Measurements from ENCODE around the gene SLAMF6.
A peak's percentile ranks its signal among the peaks of the same experiment; 100 is the strongest.
"Not testable (repeated sequence)": the region's sequence is repeated elsewhere in the genome, so short reads cannot be mapped to it uniquely, and the experiment has no call there.

The SLAMF6 gene

GRCh38 chr1:160515908-160516307 lies 7.1 kb downstream of the SLAMF6 start:
- not testable (repeated sequence) for DNase-seq

DNA sequence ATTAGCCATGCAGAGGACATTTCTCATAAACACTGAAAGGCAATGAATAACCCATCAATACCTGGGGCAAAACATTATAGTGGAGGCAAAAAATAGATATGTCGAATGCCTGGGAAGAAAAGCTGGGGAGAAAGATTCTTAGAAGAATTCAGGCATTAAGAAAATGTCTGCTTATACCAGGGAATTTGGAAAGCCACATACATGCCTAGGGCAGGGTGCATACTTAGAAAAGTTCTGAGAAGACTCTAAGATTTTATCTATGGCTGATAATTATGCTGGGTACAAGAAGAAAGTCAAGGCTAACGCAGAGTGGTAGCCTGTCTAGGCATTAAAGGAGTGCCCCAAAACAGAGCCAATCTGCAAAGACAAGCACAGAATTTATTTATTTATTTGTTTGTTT lies 18.4 kb downstream of the SLAMF6 start:
- DNase-seq: no peak

DNA sequence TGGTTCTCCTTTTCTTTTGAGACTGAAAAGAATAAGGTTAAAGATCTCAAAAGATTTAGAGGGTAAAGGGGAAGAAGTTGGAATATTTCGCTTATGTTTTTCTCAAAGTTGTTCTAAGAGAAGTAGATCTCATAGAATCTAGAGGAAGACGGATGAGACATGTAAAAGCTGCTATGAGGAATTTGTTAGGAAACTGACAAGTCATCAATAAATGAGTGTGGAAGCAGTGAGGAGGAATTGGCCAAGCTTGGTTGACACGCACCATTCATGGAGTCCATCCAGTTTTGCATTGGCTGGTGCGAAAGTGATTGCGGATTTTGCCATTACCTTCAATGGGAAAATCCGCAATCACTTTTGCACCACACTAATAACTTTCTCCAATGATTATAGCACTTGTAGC lies 20.0 kb downstream of the SLAMF6 start:
- no peak for DNase-seq

DNA sequence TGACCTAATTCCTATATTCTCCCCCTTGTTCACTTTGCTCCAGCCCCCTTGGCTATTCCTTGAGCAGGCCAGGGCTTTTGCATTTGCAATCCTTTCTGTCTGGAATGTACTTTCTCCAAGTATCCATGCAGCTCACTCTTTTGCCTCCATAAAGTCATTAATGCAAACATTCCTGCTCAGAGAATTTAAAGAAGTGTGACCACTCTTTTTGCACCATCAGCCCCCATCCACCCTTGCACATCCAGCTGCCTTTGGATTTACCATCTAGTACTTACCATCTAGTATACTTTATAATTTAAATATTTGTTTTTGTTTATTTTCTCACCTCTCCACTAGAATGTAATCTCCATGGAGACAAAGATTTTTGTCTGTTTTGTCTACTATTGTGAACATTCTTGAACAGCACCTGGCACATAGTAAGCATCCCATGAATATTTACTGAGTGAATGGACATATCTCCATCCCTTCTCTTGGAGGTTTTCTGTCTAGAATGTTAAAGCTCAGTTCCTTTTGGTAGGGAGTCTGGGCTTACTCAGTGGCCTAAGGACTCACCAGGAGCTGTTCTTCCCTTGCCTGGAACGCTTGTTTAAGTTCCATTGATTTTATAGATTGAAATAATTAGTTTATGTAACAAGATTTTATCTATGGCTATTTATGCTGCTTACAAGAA lies 22.6 kb downstream of the SLAMF6 start:
- no peak for DNase-seq

DNA sequence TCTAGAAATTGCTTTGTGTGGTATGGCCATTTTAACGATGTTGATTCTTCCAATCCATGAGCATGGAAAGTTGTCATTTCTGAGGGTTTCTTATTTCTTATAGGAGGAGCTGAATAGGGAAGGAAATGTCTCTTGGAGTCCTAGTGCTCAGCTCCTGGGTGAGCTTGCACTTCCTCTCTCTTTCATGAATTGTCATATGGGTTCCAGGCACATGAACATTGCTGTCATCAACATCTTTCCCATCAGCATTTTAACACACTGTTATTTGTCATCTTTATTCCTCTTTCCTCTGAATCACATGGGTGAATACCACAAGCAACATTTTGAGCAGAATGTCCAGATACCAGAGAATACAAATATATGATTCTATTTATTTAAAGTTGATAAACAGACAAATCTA lies 23.4 kb downstream of the SLAMF6 start:
- peak in 1 of 58 donors; percentile 3 for DNase-seq

DNA sequence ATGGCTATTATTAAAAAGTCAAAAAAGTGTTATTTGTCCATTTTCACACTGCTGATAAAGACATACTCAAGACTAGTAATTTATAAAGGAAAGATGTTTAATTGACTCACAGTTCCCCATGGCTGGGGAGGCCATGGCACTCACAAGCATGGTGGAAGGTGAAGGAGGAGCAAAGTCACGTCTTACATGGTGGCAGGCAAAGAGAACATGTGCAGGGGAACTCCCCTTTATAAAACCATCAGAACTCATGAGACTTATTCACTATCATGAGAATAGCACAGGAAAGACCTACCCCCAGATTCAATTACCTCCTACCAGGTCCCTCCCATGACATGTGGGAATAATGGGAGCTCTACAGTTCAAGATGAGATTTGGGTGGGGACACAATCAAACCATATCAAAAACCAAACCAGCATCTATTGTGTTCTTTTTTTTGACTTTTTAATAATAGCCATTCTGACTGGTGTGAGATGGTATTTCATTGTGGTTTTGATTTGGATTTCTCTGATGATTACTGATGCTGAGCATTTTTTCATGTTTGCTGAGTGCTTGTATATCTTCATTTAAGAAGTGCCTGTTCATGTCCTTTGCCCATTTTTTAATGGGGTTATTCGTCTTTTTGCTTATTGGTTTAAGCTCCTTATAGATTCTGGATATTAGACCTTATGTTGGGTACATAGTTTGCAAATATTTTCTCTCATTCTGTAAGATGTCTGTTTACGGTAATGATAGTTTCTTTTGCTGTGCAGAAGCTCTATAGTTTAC lies 24.6 kb downstream of the SLAMF6 start:
- DNase-seq: not testable (repeated sequence)

DNA sequence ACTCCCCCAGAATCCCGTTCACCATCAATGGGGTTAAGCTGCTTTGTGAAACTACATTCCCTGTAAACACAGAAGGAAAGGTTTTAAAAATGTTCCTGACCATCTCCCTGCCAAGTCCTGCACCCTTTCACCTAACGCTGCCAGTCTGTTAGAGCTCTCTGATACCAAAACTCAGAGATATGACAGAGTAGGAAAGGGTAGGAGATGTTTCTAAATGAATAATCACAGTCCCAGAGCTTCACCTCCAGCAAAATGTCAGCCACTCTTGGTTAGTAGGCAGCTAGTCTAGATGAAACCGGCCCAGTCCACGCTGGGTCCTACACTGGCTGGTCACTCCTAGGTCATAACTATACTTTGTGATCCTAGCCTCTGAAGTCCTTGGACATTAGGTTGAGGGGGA lies 26.7 kb downstream of the SLAMF6 start:
- no peak for DNase-seq

DNA sequence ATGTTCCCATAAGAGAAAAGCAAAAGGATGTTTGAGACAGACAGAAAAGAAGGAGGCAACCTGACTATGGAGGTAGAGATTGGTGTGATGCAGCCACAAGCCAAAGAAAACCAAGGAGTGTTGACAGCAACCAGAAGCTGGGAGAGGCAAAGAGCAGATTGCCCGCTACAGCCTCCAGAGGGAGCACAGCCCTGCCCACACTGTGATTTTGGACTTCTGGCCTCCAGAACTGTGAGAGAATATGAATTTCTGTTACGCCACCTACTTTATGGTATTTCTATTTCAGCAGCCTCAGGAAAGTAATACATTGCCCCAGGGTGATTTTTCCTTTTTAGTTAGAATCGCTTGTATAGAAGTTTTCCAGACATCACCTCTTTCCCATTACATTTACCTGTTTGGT lies 28.4 kb downstream of the SLAMF6 start:
- DNase-seq: no peak

- DNase-seq: no peak
Observed at GRCh38 chr1:160492617-160493016, 30.4 kb downstream of the SLAMF6 start.

DNA sequence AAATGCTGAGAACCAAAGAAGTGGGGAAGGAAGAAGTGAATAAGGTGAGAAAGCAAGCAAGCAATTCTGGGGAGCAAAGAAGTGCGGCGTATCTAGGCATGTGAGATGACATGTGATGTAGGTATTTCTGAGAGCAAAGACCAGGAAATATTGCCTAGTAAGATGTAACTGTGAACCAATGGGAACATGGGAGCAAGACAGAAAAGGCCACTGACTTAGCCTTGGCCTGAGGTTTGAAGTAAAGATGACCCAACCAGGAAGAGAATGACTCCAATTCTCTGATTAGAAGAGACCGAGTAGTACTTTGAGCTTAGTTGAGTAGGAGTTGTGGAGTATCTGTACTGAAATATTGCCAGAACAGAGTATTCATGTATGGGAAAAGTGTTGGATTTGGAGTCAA lies 31.1 kb downstream of the SLAMF6 start:
- DNase-seq: no peak

DNA sequence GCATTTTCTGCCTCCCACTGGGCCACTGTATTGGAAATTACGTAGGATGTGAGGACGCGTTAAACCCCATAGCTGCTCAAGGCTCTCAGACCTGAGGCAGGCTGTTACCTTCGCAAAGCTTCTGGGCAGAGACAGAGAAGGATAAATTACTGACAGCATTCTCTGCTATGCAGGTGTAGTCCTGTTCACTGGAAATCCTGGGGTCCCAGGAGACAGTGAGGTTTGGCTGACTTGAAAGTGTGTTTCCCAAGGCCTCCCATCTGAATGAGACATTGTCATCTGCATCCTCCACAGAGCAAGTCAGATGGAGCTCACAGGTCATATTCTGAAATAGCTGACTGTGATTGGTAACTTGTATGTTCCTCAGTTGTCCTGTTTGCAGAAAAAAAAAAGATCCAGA lies 32.0 kb downstream of the SLAMF6 start:
- no peak for DNase-seq

DNA sequence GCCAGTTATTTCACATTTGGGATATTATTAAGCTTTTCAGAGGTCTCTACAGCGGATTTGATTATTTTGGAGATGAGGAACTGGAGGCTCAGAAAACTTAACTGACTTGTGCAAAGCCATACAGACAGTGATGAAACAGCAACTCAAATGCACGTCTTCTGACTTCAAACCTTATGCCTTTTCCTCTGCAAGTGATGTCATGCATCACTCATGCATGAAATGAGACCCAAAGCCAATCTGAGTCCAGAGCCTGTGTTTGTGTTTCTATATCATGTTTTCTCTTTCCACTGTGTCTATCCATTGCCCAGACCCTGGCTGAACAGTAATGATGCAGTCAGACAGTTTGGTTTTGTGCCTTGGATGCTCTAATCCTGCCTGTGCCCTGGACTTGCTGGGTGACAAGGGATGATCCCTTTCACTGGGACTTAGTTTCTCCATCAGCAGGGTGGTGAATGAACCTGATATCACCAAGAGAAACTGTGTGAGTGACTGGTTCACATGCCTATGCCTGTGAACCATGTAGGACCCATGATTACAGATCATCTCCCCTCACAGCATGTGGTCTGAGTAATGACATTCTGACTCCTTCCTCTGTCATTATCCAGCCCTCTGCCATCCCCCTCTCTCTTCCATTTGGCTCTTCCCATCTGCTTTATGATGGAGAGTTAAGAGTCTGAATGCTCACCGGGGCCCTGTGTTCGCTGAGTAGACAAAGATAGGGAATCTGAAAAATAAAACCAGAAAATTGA lies 33.4 kb downstream of the SLAMF6 start:
- no peak for DNase-seq

GRCh38 chr1:160488347-160489058 lies 34.6 kb downstream of the SLAMF6 start:
- DNase-seq: no peak

DNA sequence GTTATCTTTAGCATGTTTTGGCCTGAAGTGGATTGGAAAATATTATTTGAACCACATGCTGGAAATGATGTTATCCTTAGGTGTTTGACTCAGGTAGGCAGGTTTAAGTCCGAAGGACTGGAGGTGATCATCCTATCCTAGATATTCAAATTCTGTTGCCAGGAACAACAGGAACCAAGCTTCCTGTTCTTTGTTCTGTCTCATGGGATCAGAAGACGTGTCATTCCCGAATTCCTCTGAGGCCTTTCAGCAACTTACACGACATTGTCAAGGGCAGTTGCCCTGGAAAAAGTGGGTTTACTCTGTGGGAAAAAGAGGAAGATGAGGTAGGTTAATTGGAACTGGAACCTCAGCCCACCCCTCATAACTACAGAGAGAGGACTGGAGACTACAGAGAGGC lies 36.6 kb downstream of the SLAMF6 start:
- DNase-seq: no peak

- DNase-seq: no peak
Observed at GRCh38 chr1:160483505-160484185, 39.4 kb downstream of the SLAMF6 start.

- no peak for DNase-seq
Observed at GRCh38 chr1:160481979-160482596, 41.0 kb downstream of the SLAMF6 start.

DNA sequence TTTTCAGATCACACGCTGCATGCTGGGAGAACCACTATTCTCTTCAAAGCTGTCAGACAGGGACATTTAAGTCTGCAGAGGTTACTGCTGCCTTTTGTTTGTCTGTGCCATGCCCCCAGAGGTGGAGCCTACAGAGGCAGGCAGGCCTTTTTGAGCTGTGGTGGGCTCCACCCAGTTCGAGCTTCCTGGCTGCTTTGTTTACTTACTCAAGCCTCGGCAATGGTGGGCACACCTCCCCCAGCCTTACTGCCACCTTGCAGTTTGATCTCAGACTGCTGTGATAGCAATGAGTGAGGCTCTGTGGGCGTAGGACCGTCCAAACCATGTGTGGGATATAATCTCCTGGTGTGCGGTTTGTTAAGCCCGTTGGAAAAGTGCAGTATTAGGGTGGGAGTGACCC lies 42.3 kb downstream of the SLAMF6 start:
- DNase-seq: not testable (repeated sequence)

DNA sequence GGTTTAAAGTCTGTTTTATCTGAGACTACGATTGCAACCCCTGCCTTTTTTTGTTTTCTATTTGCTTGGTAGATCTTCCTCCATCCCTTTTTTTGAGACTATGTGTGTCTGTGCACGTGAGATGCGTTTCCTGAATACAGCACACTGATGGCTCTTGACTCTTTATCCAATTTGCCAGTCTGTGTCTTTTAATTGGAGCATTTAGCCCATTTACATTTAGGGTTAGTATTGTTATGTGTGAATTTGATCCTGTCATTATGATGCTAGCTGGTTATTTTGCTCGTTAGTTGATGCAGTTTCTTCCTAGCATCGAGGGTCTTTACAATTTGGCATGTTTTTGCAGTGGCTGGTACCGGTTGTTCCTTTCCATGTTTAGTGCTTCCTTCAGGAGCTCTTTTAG lies 44.0 kb downstream of the SLAMF6 start:
- DNase-seq: not testable (repeated sequence)

GRCh38 chr1:160474392-160475242 lies 48.4 kb downstream of the SLAMF6 start:
- DNase-seq: no peak

DNA sequence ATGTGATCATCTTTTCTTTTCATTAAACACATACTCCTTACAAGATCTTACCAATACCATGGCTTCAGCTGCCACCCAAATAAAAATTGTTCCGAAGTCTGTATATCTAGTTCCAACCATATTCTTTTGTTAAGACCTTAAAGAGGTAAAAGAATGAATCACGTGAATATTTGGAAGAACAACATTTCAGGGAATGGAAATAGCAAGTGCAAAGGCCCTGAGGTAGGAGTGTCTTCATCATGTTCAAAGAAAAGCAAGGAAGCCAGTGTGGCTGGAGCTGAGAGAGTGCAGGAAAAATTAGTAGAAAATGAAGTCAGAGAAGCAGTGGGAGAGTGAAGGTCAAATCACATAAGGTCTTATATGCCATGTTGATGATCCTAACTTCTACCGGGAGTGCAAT lies 50.9 kb downstream of the SLAMF6 start:
- DNase-seq: no peak

All from anterior cingulate cortex (tissue), 58 donors.